DMS53 (cell line): Measurements from ENCODE around the gene ATP6V1C2.
A peak's percentile ranks its signal among the peaks of the same experiment; 100 is the strongest.

Source experiments
- DNase-seq: peaks from one replicate; lab custom pipeline; 2025; lab: John Stamatoyannopoulos, UW

ATP6V1C2 gene, protein sequence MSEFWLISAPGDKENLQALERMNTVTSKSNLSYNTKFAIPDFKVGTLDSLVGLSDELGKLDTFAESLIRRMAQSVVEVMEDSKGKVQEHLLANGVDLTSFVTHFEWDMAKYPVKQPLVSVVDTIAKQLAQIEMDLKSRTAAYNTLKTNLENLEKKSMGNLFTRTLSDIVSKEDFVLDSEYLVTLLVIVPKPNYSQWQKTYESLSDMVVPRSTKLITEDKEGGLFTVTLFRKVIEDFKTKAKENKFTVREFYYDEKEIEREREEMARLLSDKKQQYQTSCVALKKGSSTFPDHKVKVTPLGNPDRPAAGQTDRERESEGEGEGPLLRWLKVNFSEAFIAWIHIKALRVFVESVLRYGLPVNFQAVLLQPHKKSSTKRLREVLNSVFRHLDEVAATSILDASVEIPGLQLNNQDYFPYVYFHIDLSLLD

GRCh38 chr2:10721396-10722251 is at the start of gene ATP6V1C2:
ATP6V1C2 (plus strand) TSS chr2:10721630; CDS start chr2:10722850, 1,220 bp downstream.
- peak; percentile 92 for DNase-seq

DNA sequence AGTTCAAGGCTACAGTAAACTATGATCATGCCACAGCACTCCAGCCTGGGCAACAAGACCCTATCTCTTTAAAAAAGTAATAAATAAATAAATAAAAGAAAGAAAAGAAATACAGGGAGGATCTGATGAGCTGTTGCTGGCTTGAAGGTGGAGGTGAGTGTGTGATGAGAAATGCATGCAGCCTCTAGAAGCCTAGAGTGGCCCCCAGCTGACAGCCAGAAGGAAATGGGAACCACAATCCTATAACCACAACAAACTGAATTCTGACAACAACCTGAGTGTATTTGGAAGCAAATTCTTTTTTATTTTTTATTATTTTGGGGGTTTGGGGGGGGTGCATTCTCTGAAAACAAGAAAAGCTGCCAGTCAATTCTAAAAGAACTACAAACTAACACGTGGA is 46.3 kb upstream of the ATP6V1C2 start:
- DNase-seq, result no peak

DNA sequence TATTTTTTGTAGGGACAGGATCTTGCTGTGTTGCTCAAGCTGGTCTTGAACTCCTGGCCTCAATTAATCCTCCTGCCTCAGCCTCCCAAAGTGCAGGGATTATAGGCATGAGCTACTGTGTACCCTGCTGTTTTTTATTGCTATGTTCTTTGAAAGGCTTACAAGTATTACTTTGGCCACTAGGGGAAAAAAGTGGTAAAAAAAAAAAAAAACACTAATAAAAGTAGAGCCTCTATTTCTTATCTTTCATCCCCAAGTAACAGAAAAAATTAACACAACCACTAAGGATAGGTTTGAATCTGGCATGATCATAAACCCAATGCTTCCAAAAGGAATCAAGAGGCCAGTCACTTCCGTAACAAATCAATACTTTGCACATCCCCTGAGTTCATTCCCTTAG is 43.2 kb upstream of the ATP6V1C2 start:
- DNase-seq, result peak; percentile 5

DNA sequence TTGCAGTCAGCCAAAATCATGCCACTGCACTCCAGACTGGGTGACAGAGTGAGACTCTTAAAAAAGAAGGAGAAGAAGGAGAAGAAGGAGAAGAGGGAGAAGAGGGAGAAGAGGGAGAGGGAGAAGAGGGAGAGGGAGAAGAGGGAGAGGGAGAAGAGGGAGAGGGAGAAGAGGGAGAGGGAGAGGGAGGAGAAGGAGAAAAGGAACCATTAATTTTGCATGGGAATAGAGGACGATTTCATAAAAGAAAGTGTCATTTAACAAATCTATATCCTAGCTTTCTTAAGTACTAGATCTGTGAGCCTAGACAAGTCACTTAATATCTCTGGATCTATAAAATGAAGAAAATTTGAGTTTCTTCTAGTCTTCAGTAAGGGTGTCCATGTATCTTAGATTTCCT is 41.2 kb upstream of the ATP6V1C2 start:
- no peak for DNase-seq

- DNase-seq, result no peak
These were observed 40.5 kb upstream of the ATP6V1C2 start for GRCh38 chr2:10680957-10681356.

DNA sequence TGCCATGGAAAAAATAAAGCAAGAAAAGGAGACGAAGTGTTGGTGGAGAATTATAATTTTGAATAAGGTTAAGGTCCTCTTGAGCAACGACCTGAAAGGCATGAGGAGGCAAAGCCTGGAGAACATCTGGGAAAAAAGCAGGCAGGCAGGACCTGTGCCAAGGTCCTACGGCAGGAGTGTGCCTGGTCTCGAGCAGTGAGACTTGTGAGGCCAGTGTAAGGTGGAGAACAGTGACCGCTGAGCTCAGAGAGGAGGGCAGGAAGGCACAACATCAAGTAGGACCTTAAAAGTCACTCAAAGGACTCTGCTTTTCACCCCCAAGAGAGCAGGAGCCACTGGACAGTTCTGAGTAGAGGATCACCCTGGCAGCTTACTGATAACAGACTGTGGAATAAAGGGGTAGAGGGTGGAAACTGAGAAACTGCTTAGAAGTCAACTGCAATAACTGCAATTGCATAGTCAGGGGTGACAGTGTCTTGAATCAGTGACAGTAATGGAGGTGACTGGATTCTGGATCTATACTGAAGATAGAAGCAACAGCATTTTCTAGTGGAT is 35.2 kb upstream of the ATP6V1C2 start:
- DNase-seq, result no peak

GRCh38 chr2:10688921-10689807 is 32.3 kb upstream of the ATP6V1C2 start:
- peak; percentile 47 for DNase-seq

- DNase-seq, result no peak
These were observed 29.9 kb upstream of the ATP6V1C2 start for GRCh38 chr2:10691521-10691920.

DNA sequence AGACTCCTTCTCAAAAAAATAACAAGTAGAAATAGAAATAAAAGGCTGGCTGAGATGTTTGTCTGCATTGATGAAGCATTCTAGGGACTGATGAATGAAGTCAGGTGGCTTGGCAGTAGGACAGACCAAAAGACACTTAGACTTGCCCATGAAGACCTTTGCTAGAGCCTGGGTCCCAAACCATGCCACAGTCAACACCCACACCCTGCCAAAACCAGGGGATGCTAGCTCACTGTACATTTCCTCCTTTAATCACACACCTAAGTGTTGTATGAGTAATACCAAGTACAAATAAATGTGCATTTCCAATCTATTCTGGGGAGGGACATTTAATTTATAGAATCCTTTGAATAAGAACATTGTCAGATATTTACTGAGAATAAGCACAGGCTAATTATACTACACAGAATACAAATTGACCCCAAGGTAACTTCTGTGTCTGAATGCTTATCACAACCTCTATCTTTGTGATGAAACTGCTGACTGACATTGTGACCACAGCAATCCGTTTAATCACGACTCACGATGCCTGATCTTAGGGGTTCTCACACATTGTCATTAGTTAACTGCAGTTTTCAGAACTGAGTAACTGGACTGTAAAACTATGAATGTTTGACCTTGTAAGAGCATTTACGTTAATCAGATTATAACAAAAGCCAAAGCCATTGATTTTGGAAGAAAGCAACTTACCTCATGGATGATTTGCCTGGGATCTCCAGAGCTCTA is 21.2 kb upstream of the ATP6V1C2 start:
- no peak for DNase-seq

- DNase-seq, result no peak
These were observed 17.3 kb upstream of the ATP6V1C2 start for GRCh38 chr2:10704034-10704594.

GRCh38 chr2:10706033-10706432 is 15.4 kb upstream of the ATP6V1C2 start:
- DNase-seq, result no peak

- DNase-seq, result no peak
These were observed 13.6 kb upstream of the ATP6V1C2 start for GRCh38 chr2:10707831-10708230.

DNA sequence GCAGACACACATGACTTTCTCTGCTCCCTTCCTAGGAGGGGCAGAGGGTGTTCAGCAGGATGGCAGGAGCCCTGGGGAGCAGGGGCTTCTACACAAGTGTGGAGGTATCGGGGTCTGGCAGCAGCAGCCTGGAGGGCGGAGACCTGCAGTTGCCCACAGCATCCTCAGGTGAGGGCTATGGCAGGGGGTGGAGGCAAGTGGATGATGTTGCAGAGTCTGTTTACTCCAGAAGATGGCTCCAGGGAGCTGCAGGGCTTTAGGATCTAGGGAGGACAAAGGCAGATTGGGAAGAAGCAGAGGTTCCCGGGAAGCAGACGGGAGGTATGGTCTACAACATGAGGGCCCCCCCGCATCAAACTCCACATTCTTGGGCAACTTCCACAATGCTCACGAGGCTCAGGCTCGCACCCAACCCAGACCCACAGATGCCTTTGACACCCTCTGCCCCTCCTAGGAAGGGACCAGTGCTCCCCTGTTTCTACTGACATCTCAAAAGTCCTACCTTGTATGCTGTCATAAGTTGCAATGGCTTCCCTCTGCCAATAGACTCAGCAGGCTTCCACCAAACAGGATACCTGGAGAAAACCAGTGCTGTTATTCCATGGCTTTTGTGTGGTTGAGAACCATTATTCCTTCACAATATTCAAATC is 12.0 kb upstream of the ATP6V1C2 start:
- DNase-seq, result peak; percentile 74

GRCh38 chr2:10712185-10712809 is 9.1 kb upstream of the ATP6V1C2 start:
- no peak for DNase-seq

GRCh38 chr2:10716581-10716980 is 4.8 kb upstream of the ATP6V1C2 start:
- DNase-seq, result peak; percentile 10

GRCh38 chr2:10717628-10718027 is 3.8 kb upstream of the ATP6V1C2 start:
- DNase-seq, result no peak

GRCh38 chr2:10720306-10720705 is 1.1 kb upstream of the ATP6V1C2 start:
- no peak for DNase-seq

DNA sequence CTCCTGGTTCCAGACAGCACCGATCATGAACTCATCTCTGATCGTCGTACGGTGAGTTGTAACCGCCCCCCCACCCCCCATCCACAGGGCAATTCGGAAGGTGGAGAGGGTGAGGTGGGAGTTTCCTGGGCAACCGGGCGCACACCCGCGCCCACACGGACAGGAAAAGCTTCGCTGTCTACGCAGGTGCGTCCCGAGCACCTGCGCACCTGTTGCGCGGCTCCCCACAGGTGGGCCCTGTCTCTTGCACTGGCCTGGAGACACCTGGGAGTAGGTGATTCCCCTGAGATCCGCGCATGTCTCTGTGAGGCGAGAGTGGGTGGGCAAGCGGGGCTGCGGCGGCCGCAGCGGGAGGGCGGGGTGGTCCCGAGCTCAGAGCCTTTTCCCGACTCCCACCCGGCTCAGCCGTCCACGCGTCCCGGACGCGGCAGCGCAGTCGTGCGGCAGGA is 459 bp upstream of the ATP6V1C2 start:
- peak; percentile 90 for DNase-seq

DNA sequence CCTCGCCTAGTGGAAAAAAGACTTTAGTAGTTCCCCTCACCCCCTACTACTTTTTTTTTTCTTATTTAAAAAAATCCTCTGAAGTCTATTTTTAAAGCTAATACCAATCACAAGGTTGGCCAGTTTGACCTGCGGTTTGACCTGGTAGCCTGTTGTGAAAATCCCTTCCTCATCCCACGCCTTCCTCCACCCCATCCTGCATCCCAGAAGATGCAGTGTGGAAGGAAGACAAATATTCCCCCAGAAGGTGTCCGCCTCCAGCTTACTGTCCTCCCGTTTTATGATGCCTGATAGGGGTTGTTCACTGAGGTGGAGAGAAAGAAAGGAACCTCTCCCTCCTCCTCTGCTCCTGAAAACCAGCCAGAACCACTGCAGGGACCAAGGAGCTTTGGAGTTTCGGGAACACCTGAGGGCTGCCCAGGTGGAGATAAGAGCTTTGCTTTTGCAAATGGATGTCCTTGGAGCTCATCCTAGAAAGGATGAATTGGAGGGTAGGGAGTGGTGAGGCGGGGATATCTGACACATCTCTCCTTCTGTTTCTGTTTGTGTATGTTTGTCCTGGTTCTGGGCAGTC is 909 bp downstream of the ATP6V1C2 start:
- DNase-seq, result peak; percentile 18
